GM13977 (cell line): Measurements from ENCODE around the gene PXK.

Source experiments
- DNase-seq: peaks from one replicate; pipeline ENCODE4 v3.0.0; 2012; ENCODE audit warnings: low spot score
- in situ Hi-C: fragments of 300-500 bp; cut with MboI; formaldehyde crosslinking; loops from one replicate; pipeline ENCODE4 v1.12.0; 2022; ENCODE audit warnings: low sequenced_read_pairs, low pct_unique_long_range_greater_than_20kb, mixed read lengths, inconsistent platforms; ENCODE audit not compliant: unreplicated experiment
- TF ChIP-seq, protein P1 (sequence below): IDR thresholded peaks from 2 replicates; pipeline ENCODE4 v1.5.1; 2012; ENCODE audit warnings: mild to moderate bottlenecking, control low read depth; ENCODE audit not compliant: insufficient read depth; ENCODE audit errors: extremely low read depth, missing control alignments

The PXK gene

DNA sequence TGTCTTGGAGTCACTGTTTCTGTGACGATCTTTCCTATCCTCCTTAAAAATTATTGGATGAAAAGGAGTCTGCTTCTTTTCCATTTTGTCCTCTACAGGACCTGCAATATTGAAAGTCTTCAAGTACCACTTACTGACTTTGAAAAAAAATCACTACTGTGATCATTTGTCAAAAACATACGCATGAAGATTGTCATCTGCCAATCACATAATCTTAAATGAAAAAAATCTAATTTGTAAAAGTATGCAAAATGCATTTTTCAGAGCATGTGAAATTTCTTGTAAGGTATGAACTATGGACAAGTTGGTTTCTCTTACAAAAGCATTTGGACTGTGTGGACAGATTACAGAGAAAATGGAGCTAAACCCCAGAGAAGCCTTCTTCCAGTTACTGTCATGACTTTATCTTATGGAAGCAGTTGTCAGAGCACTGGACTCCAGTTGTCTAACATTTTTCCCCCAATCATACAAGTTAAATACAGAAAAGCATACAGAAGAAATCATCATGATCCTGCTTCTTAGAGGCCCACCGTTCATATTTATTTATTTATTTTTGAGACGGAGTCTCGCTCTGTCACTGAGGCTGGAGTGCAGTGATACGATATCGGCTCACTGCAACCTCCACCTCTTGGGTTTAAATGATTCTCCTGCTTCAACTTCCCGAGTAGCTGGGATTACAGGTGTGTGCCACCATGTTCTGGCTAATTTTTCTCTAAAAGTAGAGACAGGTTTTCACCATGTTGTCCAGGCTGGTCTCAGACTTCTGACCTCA is 3.4 kb upstream of the PXK start:
- TF ChIP-seq, protein P1, sequence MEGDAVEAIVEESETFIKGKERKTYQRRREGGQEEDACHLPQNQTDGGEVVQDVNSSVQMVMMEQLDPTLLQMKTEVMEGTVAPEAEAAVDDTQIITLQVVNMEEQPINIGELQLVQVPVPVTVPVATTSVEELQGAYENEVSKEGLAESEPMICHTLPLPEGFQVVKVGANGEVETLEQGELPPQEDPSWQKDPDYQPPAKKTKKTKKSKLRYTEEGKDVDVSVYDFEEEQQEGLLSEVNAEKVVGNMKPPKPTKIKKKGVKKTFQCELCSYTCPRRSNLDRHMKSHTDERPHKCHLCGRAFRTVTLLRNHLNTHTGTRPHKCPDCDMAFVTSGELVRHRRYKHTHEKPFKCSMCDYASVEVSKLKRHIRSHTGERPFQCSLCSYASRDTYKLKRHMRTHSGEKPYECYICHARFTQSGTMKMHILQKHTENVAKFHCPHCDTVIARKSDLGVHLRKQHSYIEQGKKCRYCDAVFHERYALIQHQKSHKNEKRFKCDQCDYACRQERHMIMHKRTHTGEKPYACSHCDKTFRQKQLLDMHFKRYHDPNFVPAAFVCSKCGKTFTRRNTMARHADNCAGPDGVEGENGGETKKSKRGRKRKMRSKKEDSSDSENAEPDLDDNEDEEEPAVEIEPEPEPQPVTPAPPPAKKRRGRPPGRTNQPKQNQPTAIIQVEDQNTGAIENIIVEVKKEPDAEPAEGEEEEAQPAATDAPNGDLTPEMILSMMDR, result no peak
- in situ Hi-C loops, result no loop called here
- no peak for DNase-seq

DNA sequence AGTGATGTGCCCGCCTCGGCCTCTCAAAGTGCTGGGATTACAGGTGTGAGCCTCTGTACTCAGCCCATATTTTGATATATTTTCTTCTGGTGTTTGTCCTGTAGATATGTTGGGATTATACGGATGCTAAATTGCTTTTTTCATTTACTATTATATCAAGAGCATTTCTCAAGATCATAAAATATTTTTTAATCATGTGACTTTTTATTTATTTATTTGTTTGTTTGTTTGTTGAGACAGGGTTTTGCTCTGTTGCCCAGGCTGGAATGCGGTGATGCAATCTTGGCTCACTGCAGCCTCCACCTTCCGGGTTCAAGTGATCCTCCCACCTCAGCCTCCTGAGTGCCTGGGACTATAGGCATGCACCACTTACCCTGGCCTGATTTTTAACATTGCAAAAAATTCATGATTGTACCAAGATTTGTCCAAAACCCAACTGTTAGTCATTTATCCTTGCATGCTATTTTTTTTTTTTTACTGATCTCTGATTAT is 2.7 kb upstream of the PXK start:
- TF ChIP-seq, protein P1, result no peak
- DNase-seq, result no peak
- in situ Hi-C loops, result loop anchor here (10.0 kb wide), 1 partner anchor 85 kb away; no protein-coding TSS in a partner anchor

DNA sequence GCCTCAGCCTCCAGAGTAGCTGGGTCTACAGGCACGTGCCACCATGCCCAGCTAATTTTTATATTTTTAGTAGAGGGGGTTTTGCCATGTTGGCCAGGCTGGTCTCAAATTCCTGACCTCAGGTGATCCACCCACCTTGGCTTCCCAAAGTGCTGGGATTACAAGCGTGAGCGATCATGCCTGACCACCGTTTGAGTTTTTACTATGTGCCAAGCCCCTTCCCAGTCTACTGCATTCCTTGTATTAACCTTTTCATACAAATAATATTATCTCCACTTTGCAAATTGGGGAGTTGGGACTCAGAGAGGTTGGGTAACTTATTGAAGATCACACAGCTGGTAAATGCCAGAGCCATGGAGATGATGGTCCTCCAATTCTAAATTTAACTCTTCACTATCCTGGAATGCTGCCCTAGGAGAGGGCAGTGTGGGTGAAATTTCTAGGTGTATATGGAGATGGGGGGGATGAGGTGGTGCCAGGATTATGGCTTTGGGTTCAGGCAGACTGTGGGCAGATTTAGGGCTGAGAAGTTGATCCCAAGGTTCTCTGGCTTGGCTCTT is 1.0 kb upstream of the PXK start:
- TF ChIP-seq, protein P1, result no peak
- DNase-seq, result no peak
- in situ Hi-C loops, result loop anchor here (10.0 kb wide), 1 partner anchor 83 kb away; no protein-coding TSS in a partner anchor

DNA sequence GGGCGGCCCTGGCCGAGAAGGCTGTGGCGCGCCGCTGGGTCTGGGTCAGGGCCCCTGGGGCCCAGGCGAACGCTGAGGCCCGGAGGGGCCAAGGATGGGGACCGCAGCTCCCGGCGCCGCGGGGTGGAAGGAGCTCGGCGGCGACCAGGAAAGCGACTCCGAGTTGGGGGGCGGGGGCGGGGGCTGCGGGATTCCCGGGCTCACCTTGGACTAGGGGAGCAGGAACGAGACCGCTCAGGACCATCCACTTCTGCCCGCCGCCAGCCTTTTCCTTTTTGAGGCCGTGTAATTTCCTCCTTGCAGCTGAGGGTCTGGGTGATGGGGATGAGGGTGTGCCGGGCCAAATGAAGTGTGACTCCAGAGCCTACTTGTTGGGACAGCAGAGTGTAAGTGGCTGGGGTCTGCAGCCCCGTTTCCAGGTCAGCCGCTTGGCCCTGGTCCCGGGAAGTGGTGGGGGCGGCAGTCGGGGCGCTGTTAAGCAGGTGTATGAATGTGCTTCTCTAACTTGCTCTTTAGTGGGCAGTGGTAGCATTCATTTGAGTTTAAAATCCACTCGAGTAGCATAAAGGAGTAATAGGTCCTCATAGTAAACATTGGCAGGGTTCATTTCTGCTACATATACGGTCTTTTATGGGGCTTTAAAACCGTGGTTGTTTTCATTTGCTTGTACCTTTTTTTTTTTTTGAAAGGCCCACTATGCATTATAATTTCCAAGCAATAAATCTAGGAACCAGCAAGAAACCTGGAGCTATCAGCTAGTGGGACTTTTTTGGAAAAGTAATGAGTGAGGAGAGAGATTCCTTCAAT is 717 bp downstream of the PXK start:
- TF ChIP-seq, protein P1, result peak; percentile 63
- peak; percentile 73 for DNase-seq
- in situ Hi-C loops, result loop anchor here (10.0 kb wide), 1 partner anchor 81 kb away; no protein-coding TSS in a partner anchor

DNA sequence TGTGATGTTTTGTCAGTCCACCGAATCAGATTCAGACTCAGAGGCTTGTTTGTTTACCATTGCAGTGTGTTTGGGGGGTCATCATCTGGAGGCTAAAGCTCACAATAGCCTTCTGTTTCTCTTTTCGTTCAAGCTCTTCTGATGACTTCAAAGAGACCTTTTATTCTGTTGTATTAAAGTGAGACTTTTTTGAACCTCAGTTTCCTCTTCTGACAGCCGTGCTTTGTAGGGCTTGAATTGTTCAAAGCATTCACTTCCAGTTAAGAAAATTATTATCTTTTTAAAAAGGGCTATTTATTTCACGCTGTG is 1.3 kb downstream of the PXK start:
- in situ Hi-C loops, result loop anchor here (10.0 kb wide), 1 partner anchor 81 kb away; no protein-coding TSS in a partner anchor
- DNase-seq, result no peak

DNA sequence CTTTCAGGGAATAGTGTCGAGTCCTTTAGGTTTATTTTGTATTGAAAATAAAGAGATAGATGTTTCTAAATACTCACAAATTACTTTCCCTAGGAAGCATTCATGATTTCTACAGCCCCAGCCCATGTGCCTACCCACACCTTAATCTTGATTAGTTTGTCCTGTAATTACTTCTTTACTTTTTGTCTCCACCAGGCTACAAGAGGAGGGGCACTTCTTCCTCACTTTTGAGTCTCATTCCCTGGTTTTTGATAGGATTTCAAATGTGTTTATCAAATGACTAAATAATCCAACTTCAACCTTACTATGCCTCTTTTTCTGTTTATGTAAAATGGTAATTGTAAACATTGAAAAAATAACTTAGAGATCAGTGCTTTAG is 1.8 kb downstream of the PXK start:
- in situ Hi-C loops, result loop anchor here (10.0 kb wide), 1 partner anchor 80 kb away; no protein-coding TSS in a partner anchor
- DNase-seq, result no peak
- TF ChIP-seq, protein P1, result no peak

More for the DNA sequence above, 1.3 kb downstream of the PXK start:
- TF ChIP-seq, protein P1, result no peak
